ENCODE results near the gene UAP1L1. TPM values are rescaled to one million over a fixed set of nuclear protein-coding genes. Genes with fewer than 3 reads are reported as not detected.

UAP1L1 gene
- polyA plus RNA-seq, 1 donor (not counting 4 experiments of a cell fraction or from before 2014, with no cell fraction given) = 2.7 TPM

GRCh38 chr9:137086531-137087408 is 9.5 kb downstream of the UAP1L1 start, which contains the start of gene MAN1B1:
Gene MAN1B1, plus strand, starts transcription at chr9:137086985. Its CDS starts 15 bp downstream, at chr9:137087000.
- peaks cover 48% of the 10 kb centered on the region for H3K4me1 ChIP-seq (ENCODE audit: control insufficient read depth, extremely low read depth, insufficient read depth, low read length)
- H3K9me1 ChIP-seq (ENCODE audit: control insufficient read depth, extremely low read depth, insufficient read depth, low read length) = peaks cover 2% of the 10 kb centered on the region
- peak within 1 kb of the TSS; percentile 99 for H3K4me2 ChIP-seq (ENCODE audit: control insufficient read depth, extremely low read depth, insufficient read depth, low read depth, low read length)
- peak within 1 kb of the TSS; percentile 70 for H2AFZ ChIP-seq (ENCODE audit: control insufficient read depth, low read length)
- DNase-seq (ENCODE audit: low read depth, low spot score) (peak; percentile 98), FAIRE-seq (peak; percentile 85)
- H4K20me1 ChIP-seq (ENCODE audit: control insufficient read depth, extremely low read depth, insufficient read depth, low read length) = no peaks in the 10 kb centered on the region
- H3K9ac ChIP-seq (ENCODE audit: control insufficient read depth, extremely low read depth, insufficient read depth, low read length) = peak within 1 kb of the TSS; percentile 90
- peak within 1 kb of the TSS; percentile 69 to 93 (median 76) for H3K4me3 ChIP-seq (ENCODE audit: control insufficient read depth in 2 of 3, extremely low read depth in 1 of 3, insufficient read depth in 2 of 3, low read depth in 1 of 3, low read length in 3 of 3)
- H3K36me3 ChIP-seq (ENCODE audit: control insufficient read depth in 2 of 2, extremely low read depth in 1 of 2, insufficient read depth in 2 of 2, low read length in 2 of 2) = peaks cover 4 to 12% of the 10 kb centered on the region in 2 experiments
- dilution Hi-C loops (cut with MboI; ENCODE audit: extremely low pct_ligation_motif_present, low sequenced_read_pairs) = no loop called here
- TF ChIP-seq CTCF (optimal IDR thresholded peaks at IDR 0.05 in 1 of 3, IDR thresholded peaks at IDR 0.05 in 1 of 3, conservative IDR thresholded peaks at IDR 0.05 in 1 of 3; ENCODE audit: extremely low read depth in 1 of 3, insufficient read depth in 2 of 3, low read length in 3 of 3) = no peak
- no peak for TF ChIP-seq EZH2 (IDR thresholded peaks at IDR 0.05; ENCODE audit: low read length)
- no peaks in the 10 kb centered on the region for H3K27me3 ChIP-seq (ENCODE audit: control insufficient read depth, extremely low read depth, insufficient read depth, low read length)
- peak within 1 kb of the TSS; percentile 90 for H3K27ac ChIP-seq (ENCODE audit: control insufficient read depth, insufficient read depth, low read length)
- no peaks in the 10 kb centered on the region for H3K9me3 ChIP-seq (ENCODE audit: control insufficient read depth, low read depth, low read length)
- peaks cover 8% of the 10 kb centered on the region for H3K79me2 ChIP-seq (ENCODE audit: control insufficient read depth, insufficient read depth, low read length)

GRCh38 chr9:137087409-137087925 is 10.2 kb downstream of the UAP1L1 start:
- Histone ChIP-seq H4K20me1 (ENCODE audit: control insufficient read depth, extremely low read depth, insufficient read depth, low read length) (no peaks in the 10 kb centered on the region), H2AFZ (ENCODE audit: control insufficient read depth, low read length) (peak overlapping the region; percentile 70), H3K27ac (ENCODE audit: control insufficient read depth, insufficient read depth, low read length) (peak overlapping the region; percentile 90), H3K79me2 (ENCODE audit: control insufficient read depth, insufficient read depth, low read length) (peaks cover 8% of the 10 kb centered on the region), H3K9me3 (ENCODE audit: control insufficient read depth, low read depth, low read length) (no peaks in the 10 kb centered on the region), H3K4me3 (ENCODE audit: control insufficient read depth in 2 of 3, extremely low read depth in 1 of 3, insufficient read depth in 2 of 3, low read depth in 1 of 3, low read length in 3 of 3) (peak overlapping the region; percentile 69 to 93 (median 76)), H3K4me2 (ENCODE audit: control insufficient read depth, extremely low read depth, insufficient read depth, low read depth, low read length) (peak overlapping the region; percentile 99), H3K4me1 (ENCODE audit: control insufficient read depth, extremely low read depth, insufficient read depth, low read length) (peaks cover 48% of the 10 kb centered on the region), H3K9ac (ENCODE audit: control insufficient read depth, extremely low read depth, insufficient read depth, low read length) (peak overlapping the region; percentile 82), H3K9me1 (ENCODE audit: control insufficient read depth, extremely low read depth, insufficient read depth, low read length) (peaks cover 2% of the 10 kb centered on the region), H3K36me3 (ENCODE audit: control insufficient read depth in 2 of 2, extremely low read depth in 1 of 2, insufficient read depth in 2 of 2, low read length in 2 of 2) (peaks cover 4 to 13% of the 10 kb centered on the region in 2 experiments), H3K27me3 (ENCODE audit: control insufficient read depth, extremely low read depth, insufficient read depth, low read length) (no peaks in the 10 kb centered on the region)
- dilution Hi-C loops (cut with MboI; ENCODE audit: extremely low pct_ligation_motif_present, low sequenced_read_pairs) = no loop called here
- FAIRE-seq = no peak
- no peak for DNase-seq (ENCODE audit: low read depth, low spot score)
- TF ChIP-seq CTCF (optimal IDR thresholded peaks at IDR 0.05 in 1 of 3, IDR thresholded peaks at IDR 0.05 in 1 of 3, conservative IDR thresholded peaks at IDR 0.05 in 1 of 3; ENCODE audit: extremely low read depth in 1 of 3, insufficient read depth in 2 of 3, low read length in 3 of 3) = no peak
- no peak for TF ChIP-seq EZH2 (IDR thresholded peaks at IDR 0.05; ENCODE audit: low read length)

Data from keratinocyte (primary cell).